HG03159 (cell line): ENCODE data around the gene CKS1B.

ENCODE experiments used
- ATAC-seq: cut with Tn5 transposase; IDR thresholded peaks from one replicate; pipeline ENCODE4 v1.9.1; 2021; ENCODE audit warnings: mild to moderate bottlenecking, moderate library complexity; ENCODE audit not compliant: unreplicated experiment

Gene CKS1B

GRCh38 chr1:154945160-154945961, 29.1 kb upstream of the CKS1B start:
- ATAC-seq: no peak

DNA sequence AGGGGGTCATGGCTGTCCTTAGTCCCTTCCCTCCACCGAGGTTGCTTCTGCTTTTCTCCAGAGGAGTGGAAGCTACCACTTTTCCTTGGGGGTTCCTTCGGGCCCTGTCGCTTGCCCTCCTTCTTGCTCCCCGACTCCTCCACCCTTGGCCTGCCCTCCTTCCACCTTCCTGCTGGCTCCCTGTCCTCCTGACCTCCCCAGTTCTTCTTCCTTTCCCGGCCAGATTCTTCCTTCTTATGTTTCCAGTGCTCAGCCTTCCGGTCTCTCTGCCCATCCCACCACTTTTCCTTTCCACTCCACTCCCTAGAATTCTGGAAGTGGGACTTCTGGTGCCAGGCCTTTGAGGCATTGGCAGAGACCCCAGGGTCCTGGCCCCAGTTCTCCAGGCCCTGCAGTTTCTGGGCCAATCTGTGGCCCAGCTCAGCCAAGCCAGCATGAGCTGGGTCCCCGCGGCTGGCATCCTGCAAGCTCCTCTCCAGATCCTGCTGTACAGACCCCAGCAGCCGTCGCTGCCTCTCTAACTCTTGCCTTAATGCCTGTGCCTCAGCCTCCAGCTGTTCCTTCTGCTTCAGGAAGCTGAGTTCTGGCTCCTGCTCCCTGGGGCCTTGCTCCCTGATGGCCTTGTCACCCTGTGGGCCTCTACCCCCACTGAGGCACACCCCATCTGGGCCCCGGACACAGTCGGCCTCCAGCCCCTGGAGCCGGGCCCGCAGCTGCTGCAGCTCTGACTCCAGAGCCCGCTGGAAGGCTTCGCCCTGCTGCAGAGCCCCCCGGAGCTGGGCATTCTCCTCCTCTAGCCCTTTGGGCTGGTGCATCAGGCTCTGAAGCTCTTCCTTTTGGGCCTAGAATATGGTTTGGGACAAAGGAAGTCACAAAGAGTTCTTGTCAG, 28.3 kb upstream of the CKS1B start:
- no peak for ATAC-seq

DNA sequence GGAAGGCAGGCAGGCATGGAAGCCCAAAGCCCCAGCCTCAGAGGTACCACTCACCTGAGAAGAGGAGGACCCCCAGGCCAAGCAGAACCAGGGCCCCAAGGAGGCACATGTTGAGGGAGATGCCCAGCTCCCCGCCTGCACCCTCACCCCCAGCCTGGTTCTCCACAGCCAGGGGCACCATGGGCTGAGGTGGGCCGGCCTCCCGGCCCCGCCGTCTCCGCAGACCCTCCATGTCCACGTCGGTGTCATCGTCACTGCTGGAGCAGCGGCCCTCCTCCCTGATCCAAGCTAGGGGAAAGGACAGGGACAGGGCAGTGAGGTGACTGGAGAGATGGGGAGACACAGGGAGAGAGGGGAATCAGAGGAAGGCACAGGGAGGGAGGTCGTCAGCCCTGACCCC, 26.4 kb upstream of the CKS1B start:
- no peak for ATAC-seq

GRCh38 chr1:154951901-154952657, 22.4 kb upstream of the CKS1B start:
- no peak for ATAC-seq

DNA sequence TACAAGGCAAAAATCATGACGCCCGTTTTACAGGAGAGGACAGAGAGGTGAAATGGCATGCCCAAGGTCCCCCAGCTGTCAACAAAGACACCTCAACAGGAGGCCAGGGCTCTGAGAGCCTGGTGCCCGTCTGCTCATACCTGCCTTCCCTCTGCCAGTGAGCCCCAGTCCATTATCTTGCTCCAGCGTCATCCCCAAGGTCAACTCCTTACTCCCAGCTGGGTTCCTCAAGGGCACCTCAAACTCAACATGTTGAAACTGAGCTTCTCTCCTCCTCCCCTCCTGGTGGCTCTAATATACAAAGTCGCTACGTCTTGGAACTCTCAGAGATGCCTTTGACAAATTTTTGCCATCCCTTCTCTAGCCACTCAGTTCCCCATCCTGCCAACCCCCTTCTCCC, 21.8 kb upstream of the CKS1B start:
- no peak for ATAC-seq

DNA sequence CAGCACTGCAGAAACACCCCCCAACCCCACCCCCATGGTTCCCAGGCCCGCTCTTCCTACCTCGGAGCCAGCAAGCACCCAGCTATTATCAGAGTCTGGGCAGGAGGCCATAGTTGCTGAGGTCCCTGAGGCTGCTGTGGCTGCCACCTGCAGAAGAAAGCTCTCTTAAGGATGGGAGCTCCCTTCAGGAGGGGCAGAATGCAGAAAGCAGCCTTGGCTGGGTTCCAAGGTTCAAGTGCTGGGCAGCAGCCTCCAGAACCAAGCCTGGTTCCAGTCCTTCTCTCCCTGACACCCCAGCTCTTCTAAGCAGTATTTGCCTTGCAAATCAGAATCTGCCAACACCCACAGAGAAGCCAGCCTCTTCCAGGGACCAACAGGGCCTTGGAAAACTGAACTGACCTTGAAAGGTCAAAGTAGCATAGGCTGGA, 20.9 kb upstream of the CKS1B start:
- ATAC-seq: no peak

- no peak for ATAC-seq
These were observed 19.9 kb upstream of the CKS1B start for GRCh38 chr1:154954541-154954940.

DNA sequence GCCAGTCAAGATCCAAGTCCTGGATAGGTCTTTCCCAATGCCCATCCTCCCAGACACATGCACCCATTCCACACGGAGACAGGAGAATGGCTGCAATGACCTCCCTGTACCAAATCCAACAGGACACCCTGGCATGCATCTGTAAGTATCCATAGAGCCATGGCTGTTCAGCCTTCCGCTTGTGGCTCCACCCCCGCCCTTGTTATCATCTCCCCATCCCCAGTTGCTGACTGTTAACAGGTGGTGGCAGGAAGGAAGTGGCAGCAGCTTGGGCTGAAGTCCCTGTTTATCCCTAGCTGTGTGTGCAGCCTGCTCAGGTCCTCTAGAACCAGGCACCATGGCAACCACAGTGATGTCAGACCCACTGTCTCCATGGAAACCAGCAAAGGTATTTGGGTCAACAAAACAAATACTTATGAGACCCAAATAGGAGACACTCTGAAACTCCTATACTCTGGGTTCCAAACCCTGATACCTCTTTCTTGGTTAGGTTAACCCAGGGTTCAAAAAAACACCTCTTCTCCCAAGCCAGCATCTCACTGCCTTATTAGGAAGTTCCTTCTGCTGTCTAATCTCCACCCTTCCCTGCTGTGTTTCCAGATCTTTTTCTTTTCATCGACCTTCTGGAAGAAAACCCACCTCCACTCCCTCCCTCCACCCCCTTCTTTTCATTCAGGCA, 19.3 kb upstream of the CKS1B start:
- ATAC-seq: peak; percentile 49

GRCh38 chr1:154955718-154956543, 18.6 kb upstream of the CKS1B start, which contains the start of gene PBXIP1:
Gene PBXIP1 (minus strand): TSS chr1:154956099. CDS start chr1:154953721, 2,378 bp downstream.
- ATAC-seq: peak; percentile 53

GRCh38 chr1:154956544-154956941, 17.9 kb upstream of the CKS1B start:
- ATAC-seq: no peak

GRCh38 chr1:154957091-154957657, 17.3 kb upstream of the CKS1B start:
- no peak for ATAC-seq

DNA sequence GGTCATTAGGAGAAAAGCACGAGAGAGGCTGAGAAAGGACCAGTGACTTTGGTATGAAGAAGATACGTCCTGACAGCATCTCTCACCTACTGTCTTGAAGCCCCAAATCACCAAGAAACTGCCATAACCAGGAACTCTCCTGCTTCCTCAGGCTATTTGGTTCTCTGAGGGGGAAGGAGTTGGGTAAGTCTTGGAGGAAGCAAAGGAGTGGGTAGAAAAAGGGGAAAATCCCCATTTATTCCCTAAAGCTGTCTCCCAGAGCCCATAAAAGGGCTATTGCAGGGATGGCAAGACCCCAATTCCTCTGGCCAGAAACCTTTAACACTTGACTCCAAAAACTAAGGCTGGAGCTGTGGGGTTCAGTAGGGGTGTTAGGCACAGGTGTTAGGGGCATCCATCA, 16.4 kb upstream of the CKS1B start:
- ATAC-seq: no peak

DNA sequence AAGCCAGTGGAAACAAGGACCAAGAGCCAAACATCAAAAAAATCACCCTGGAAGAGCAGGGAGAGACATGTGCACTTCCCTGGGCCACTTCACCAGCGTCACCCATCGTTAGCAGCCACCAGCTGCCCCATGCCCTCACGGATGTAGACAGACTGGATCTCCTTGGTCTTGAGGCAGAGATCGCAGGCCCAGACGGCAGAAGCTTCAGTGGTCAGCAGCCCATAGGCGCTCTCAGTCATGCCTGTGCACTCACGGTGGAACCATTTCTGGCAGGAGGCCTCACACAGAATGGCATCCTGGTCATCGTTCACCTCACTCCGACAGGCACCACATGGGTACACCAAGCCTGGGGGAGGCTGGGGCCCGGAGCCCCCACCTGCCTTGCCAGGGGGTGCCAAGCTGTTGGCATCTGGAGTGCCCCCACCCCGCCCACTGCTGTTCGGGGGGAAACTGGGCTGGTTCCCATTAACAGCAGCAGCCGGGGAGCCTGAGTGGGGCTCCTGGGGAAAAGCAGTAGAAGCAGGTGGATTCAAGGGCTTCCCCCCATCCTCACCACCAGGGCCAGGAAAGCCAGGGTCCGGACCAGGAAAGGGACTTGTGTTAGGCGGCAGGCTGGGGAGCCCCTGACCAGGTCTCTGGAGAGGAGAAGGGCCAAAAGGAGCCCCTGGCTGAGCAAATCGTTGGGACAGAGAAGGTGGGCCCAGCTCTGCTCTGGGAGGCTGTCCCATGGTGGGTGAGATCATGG, 15.6 kb upstream of the CKS1B start:
- no peak for ATAC-seq

GRCh38 chr1:154959426-154959780, 15.1 kb upstream of the CKS1B start:
- ATAC-seq: no peak

GRCh38 chr1:154960446-154961136, 13.9 kb upstream of the CKS1B start:
- ATAC-seq: no peak

DNA sequence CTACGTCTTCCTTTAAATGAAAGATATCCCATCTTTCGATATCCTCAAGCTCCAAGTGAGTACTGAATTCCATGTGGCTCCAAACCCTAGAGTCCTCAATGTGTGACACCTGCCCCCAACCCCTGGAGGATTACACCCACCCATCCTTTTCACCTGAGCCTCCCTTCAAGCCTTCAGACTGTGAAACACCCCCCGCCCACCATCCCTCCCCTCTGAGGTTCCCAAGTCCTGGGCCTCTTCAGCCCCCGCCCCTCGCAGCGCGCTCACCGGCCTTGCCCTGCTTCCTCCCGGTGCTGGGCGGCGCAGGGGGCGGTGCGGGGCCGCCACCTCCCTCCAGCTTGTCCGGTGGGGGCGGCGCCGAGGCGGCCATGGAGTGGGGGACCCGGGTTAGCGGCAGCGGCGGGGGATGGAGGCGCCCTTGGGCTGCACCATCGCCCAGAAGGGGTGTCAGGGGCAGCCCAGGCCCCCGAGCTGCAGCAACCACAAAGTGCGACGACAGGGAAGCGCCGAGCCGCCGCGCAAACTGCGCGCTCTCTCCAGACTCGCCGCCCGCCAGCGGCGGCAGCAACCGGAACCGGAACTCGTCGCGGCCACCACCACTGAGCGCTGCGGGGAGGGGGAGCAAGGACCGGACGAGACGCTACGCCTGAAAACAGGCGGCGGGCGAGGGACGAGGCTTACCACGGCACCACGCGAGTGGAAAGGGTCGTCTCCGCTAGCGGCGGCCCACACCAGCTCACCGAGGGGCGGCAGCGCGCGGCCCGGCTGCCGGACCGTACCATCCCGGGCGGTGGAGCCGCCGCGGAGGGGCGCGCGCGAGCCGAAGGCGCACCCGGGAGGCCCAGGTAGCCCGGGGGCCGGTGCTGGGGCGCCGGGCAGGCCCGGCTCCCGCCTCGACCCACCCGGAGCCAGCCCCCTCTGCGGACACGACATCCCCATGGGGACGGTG, 13.0 kb upstream of the CKS1B start, which contains the start of gene PYGO2:
PYGO2 (minus strand) TSS at position 576 of the 949 bp plus-strand sequence; CDS start at position 370, 206 bp downstream.
- ATAC-seq: peak; percentile 67
